Osteoblast (primary cell): ENCODE measurements around the gene ARHGAP31. TPM values are rescaled to one million over a fixed set of nuclear protein-coding genes. Genes with fewer than 3 reads are reported as not detected.
"Not testable (repeated sequence)": the region's sequence is repeated elsewhere in the genome, so short reads cannot be mapped to it uniquely, and the experiment has no call there.

Experiments used
- DNase-seq: peaks from one replicate; pipeline ENCODE4 v3.0.0; 2011; ENCODE audit warnings: low spot score, mixed read lengths; ENCODE audit not compliant: insufficient read length; ENCODE audit errors: missing footprints
- H2AFZ ChIP-seq: 2 replicates; pipeline ENCODE4 v1.6.0; 2011; ENCODE audit warnings: mild to moderate bottlenecking, low read length
- H3K27ac ChIP-seq: 2 replicates; pipeline ENCODE4 v1.5.1; 2011; ENCODE audit warnings: mild to moderate bottlenecking, low read depth, low read length, moderate library complexity
- H3K27me3 ChIP-seq: 2 replicates; pipeline ENCODE4 v1.6.0; 2012; ENCODE audit warnings: mild to moderate bottlenecking, control low read depth, inconsistent platforms, low read length, moderate library complexity; ENCODE audit not compliant: insufficient read depth
- H3K36me3 ChIP-seq: 2 replicates; pipeline ENCODE4 v1.5.1; 2011; ENCODE audit warnings: mild to moderate bottlenecking, low read length, control low read depth, moderate library complexity; ENCODE audit not compliant: insufficient read depth
- H3K4me1 ChIP-seq: 2 replicates; pipeline ENCODE4 v1.5.1; 2011; ENCODE audit warnings: mild to moderate bottlenecking, low read length, control low read depth, moderate library complexity; ENCODE audit not compliant: insufficient read depth
- H3K4me2 ChIP-seq: 2 replicates; pipeline ENCODE4 v1.6.0; 2011; ENCODE audit warnings: mild to moderate bottlenecking, low read length; ENCODE audit not compliant: insufficient read depth
- H3K4me3 ChIP-seq: fragments of 200-600 bp; sonication (generic); 3 replicates; pipeline ENCODE4 v1.5.1; 2012; ENCODE audit warnings: mild to moderate bottlenecking, low read length, inconsistent platforms; ENCODE audit not compliant: insufficient read depth
- H3K79me2 ChIP-seq: 2 replicates; pipeline ENCODE4 v1.6.0; 2012; ENCODE audit warnings: mild to moderate bottlenecking, low read length, control low read depth, inconsistent platforms; ENCODE audit not compliant: insufficient read depth
- H3K9me3 ChIP-seq: 2 replicates; pipeline ENCODE4 v1.5.1; 2011; ENCODE audit warnings: low read depth, low read length, control low read depth
- H4K20me1 ChIP-seq: 2 replicates; pipeline ENCODE4 v1.6.0; 2012; ENCODE audit warnings: mild to moderate bottlenecking, low read length, control low read depth; ENCODE audit not compliant: insufficient read depth
- total RNA-seq: library from RNA; depleted of rRNA; stranded (reverse); fragments of >200 nt; gene quantifications from 2 replicates; pipeline ENCODE4 v1.2.3, GENCODE V29; 2012
- TF ChIP-seq, protein P1 (sequence below): IDR thresholded peaks from 2 replicates; pipeline ENCODE4 v1.5.1; 2011; ENCODE audit warnings: mild to moderate bottlenecking, low read depth, low read length, moderate library complexity; ENCODE audit errors: extremely low read depth

Gene ARHGAP31
- total RNA-seq, 1 donor, result 56.5 TPM

DNA sequence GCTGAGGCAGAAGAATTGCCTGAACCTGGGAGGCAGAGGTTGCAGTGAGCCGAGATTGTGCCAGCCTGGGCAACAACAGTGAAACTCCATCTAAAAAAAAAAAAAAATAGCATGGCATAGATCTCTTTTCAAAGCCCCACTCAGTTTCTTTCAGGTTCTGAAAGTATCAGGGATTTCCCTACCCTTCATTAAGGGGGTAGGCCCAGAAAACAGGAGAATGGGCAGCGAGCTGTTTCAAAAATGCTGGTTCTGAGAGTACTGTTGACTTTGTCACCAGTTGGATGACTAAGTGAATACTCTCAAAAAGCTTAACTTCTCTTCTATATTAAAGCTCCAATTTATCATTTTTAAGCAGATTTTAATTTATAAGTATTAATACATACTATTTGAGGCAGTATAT, 72.8 kb downstream of the ARHGAP31 start:
- no peak overlapping the region for H2AFZ ChIP-seq
- peaks cover 12% of the 10 kb centered on the region for H3K79me2 ChIP-seq
- H3K4me3 ChIP-seq, result no peak overlapping the region
- H3K27me3 ChIP-seq, result no peaks in the 10 kb centered on the region
- no peak overlapping the region for H3K4me2 ChIP-seq
- H3K36me3 ChIP-seq, result peaks cover 34% of the 10 kb centered on the region
- no peak overlapping the region for H3K27ac ChIP-seq
- H4K20me1 ChIP-seq, result no peaks in the 10 kb centered on the region
- H3K4me1 ChIP-seq, result no peaks in the 10 kb centered on the region
- no peak for DNase-seq
- H3K9me3 ChIP-seq, result no peaks in the 10 kb centered on the region
- TF ChIP-seq, protein P1, sequence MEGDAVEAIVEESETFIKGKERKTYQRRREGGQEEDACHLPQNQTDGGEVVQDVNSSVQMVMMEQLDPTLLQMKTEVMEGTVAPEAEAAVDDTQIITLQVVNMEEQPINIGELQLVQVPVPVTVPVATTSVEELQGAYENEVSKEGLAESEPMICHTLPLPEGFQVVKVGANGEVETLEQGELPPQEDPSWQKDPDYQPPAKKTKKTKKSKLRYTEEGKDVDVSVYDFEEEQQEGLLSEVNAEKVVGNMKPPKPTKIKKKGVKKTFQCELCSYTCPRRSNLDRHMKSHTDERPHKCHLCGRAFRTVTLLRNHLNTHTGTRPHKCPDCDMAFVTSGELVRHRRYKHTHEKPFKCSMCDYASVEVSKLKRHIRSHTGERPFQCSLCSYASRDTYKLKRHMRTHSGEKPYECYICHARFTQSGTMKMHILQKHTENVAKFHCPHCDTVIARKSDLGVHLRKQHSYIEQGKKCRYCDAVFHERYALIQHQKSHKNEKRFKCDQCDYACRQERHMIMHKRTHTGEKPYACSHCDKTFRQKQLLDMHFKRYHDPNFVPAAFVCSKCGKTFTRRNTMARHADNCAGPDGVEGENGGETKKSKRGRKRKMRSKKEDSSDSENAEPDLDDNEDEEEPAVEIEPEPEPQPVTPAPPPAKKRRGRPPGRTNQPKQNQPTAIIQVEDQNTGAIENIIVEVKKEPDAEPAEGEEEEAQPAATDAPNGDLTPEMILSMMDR, result no peak

DNA sequence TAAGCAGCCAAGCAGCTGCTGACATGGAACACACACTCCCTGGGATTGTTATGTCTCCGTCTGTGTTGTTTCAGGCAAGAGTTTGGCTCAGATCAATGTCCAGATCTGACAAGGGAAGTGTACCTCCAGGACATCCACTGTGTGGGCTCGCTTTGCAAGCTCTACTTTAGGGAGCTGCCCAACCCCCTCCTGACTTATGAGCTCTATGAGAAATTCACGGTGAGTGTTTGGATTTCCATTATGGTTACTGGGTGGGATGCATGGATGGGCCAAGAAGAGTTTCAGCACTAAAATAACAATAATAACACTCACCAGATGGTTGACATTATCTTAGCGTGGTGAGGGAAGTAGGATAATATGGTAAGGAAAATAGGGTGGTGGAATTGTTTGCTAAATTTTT, 74.1 kb downstream of the ARHGAP31 start:
- Histone ChIP-seq H3K9me3 (no peaks in the 10 kb centered on the region), H3K4me3 (no peak overlapping the region), H3K27ac (no peak overlapping the region), H4K20me1 (no peaks in the 10 kb centered on the region), H3K27me3 (no peaks in the 10 kb centered on the region), H3K36me3 (peaks cover 30% of the 10 kb centered on the region), H2AFZ (no peak overlapping the region), H3K4me2 (no peak overlapping the region), H3K79me2 (peaks cover 7% of the 10 kb centered on the region), H3K4me1 (no peaks in the 10 kb centered on the region)
- no peak for DNase-seq
- TF ChIP-seq, protein P1, result no peak

DNA sequence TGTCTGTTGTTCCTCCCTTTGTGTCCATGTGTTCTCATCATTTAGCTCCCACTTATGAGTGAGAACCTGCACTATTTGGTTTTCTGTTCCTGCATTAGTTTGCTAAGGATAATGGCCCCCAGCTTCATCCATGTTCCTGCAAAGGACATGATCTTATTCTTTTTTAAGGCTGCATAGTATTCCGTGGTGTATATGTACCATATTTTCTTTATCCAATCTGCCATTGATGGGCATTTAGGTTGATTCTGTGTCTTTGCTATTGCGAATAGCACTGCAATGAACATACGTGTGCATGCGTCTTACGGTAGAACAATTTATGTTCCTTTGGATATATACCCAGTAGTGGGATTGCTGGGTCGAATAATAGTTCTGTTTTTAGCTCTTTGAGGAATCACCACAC, 77.6 kb downstream of the ARHGAP31 start:
- not testable (repeated sequence) for H4K20me1 ChIP-seq, H3K79me2 ChIP-seq, H3K27me3 ChIP-seq, H3K4me1 ChIP-seq, DNase-seq, H3K9me3 ChIP-seq, H3K4me2 ChIP-seq, H3K27ac ChIP-seq, H2AFZ ChIP-seq, H3K4me3 ChIP-seq
- H3K36me3 ChIP-seq, result peaks cover 36% of the 10 kb centered on the region

DNA sequence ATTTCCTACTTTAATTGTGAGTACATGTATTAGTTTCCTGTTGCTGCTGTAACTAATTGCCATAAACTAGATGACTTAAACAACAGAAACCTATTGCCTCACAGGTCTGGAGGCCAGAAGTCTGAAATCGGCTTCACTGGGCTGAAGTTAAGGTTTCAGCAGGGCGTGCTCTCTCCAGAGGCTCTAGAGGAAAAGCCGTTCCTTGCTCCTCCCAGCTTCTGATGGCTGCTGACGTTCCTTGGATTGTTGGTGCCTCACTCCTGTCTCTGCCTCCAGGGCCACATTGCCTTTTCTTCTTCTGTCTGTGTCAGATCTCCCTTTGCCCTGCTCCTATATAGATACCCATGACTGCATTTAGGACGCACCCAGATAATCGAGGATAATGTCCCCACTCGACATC, 80.9 kb downstream of the ARHGAP31 start:
- DNase-seq, result no peak
- no peaks in the 10 kb centered on the region for H3K9me3 ChIP-seq
- TF ChIP-seq, protein P1, result no peak

More for the DNA sequence above, 80.9 kb downstream of the ARHGAP31 start:
- Histone ChIP-seq H3K4me2 (no peak overlapping the region), H3K4me1 (no peaks in the 10 kb centered on the region), H3K27ac (no peak overlapping the region), H3K79me2 (no peaks in the 10 kb centered on the region), H2AFZ (no peak overlapping the region), H3K36me3 (peaks cover 30% of the 10 kb centered on the region), H3K27me3 (no peaks in the 10 kb centered on the region), H3K4me3 (no peak overlapping the region), H4K20me1 (peaks cover 5% of the 10 kb centered on the region)
